ENCODE measurements around the gene LPO.

Gene LPO

GRCh38 chr17:58291246-58291645, 52.9 kb downstream of the LPO start:
- H3K4me3 ChIP-seq (ENCODE audit: low read length): no peak overlapping the region
- no peaks in the 10 kb centered on the region for H3K79me2 ChIP-seq (ENCODE audit: low read length)
- H3K4me1 ChIP-seq (ENCODE audit: low read length): peaks cover 4% of the 10 kb centered on the region; the same call in 1 of the 2 replicates
- no peaks in the 10 kb centered on the region for H3K9me3 ChIP-seq (ENCODE audit: insufficient read depth, low read length)
- H2AFZ ChIP-seq (ENCODE audit: low read depth, low read length): no peak overlapping the region
- no peak overlapping the region for H3K27ac ChIP-seq (ENCODE audit: low read length)
- H3K36me3 ChIP-seq (replicated peaks; ENCODE audit: low read depth, low read length): no peaks in the 10 kb centered on the region
- H4K20me1 ChIP-seq (ENCODE audit: insufficient read depth, low read length): no peaks in the 10 kb centered on the region
- H3K4me2 ChIP-seq (ENCODE audit: low read length): no peak overlapping the region
- H3K9ac ChIP-seq (ENCODE audit: low read length): no peak overlapping the region
- H3K27me3 ChIP-seq (ENCODE audit: low read depth, low read length): peaks cover 56% of the 10 kb centered on the region
- TF ChIP-seq, protein P1, sequence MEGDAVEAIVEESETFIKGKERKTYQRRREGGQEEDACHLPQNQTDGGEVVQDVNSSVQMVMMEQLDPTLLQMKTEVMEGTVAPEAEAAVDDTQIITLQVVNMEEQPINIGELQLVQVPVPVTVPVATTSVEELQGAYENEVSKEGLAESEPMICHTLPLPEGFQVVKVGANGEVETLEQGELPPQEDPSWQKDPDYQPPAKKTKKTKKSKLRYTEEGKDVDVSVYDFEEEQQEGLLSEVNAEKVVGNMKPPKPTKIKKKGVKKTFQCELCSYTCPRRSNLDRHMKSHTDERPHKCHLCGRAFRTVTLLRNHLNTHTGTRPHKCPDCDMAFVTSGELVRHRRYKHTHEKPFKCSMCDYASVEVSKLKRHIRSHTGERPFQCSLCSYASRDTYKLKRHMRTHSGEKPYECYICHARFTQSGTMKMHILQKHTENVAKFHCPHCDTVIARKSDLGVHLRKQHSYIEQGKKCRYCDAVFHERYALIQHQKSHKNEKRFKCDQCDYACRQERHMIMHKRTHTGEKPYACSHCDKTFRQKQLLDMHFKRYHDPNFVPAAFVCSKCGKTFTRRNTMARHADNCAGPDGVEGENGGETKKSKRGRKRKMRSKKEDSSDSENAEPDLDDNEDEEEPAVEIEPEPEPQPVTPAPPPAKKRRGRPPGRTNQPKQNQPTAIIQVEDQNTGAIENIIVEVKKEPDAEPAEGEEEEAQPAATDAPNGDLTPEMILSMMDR (IDR thresholded peaks at IDR 0.05; ENCODE audit: low read depth, low read length): no peak
- no peak for TF ChIP-seq EZH2phosphoT487 (IDR thresholded peaks at IDR 0.05; ENCODE audit: low read depth)

GRCh38 chr17:58294034-58294433, 55.6 kb downstream of the LPO start:
- H3K9me3 ChIP-seq (ENCODE audit: insufficient read depth, low read length): no peaks in the 10 kb centered on the region
- H3K4me2 ChIP-seq (ENCODE audit: low read length): no peak overlapping the region
- no peak overlapping the region for H3K4me3 ChIP-seq (ENCODE audit: low read length)
- H3K4me1 ChIP-seq (ENCODE audit: low read length): no peaks in the 10 kb centered on the region
- no peak overlapping the region for H3K27ac ChIP-seq (ENCODE audit: low read length)
- no peaks in the 10 kb centered on the region for H4K20me1 ChIP-seq (ENCODE audit: insufficient read depth, low read length)
- H3K79me2 ChIP-seq (ENCODE audit: low read length): no peaks in the 10 kb centered on the region
- peaks cover 59% of the 10 kb centered on the region for H3K27me3 ChIP-seq (ENCODE audit: low read depth, low read length)
- no peak overlapping the region for H2AFZ ChIP-seq (ENCODE audit: low read depth, low read length)
- TF ChIP-seq, protein P1 (IDR thresholded peaks at IDR 0.05; ENCODE audit: low read depth, low read length): no peak
- no peak for TF ChIP-seq EZH2phosphoT487 (IDR thresholded peaks at IDR 0.05; ENCODE audit: low read depth)
- no peak overlapping the region for H3K9ac ChIP-seq (ENCODE audit: low read length)
- no peaks in the 10 kb centered on the region for H3K36me3 ChIP-seq (replicated peaks; ENCODE audit: low read depth, low read length)

DNA sequence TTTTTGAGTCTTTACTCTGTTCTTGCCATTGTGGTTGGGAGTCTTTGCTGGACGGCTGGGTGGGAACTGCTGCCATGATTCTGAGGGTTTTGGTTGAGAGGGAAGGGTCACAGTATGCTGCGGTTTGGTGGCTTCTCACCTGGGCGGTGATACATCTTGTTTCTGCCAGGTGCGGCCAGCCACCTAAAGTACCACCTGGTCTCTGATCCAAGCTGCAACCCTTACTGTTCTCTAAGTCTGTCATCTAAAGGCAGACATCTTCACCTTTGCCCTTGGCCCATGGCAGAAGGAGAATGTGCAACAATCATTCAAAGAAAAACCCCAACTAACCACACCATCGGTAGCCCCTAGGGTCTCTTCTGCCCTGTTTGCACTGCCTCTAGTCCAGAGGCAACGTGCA, 62.0 kb downstream of the LPO start:
- no peak overlapping the region for H3K27ac ChIP-seq (ENCODE audit: low read length)
- peaks cover 3% of the 10 kb centered on the region for H3K36me3 ChIP-seq (replicated peaks; ENCODE audit: low read depth, low read length)
- no peak overlapping the region for H3K4me2 ChIP-seq (ENCODE audit: low read length)
- no peak overlapping the region for H2AFZ ChIP-seq (ENCODE audit: low read depth, low read length)
- peaks cover 7% of the 10 kb centered on the region for H3K4me1 ChIP-seq (ENCODE audit: low read length)
- no peaks in the 10 kb centered on the region for H3K79me2 ChIP-seq (ENCODE audit: low read length)
- peaks cover 11% of the 10 kb centered on the region; the same call in 1 of the 2 replicates for H3K27me3 ChIP-seq (ENCODE audit: low read depth, low read length)
- H4K20me1 ChIP-seq (ENCODE audit: insufficient read depth, low read length): no peaks in the 10 kb centered on the region
- no peak overlapping the region for H3K9ac ChIP-seq (ENCODE audit: low read length)
- no peak for TF ChIP-seq EZH2phosphoT487 (IDR thresholded peaks at IDR 0.05; ENCODE audit: low read depth)
- TF ChIP-seq, protein P1 (IDR thresholded peaks at IDR 0.05; ENCODE audit: low read depth, low read length): no peak
- no peak overlapping the region for H3K4me3 ChIP-seq (ENCODE audit: low read length)
- H3K9me3 ChIP-seq (ENCODE audit: insufficient read depth, low read length): no peaks in the 10 kb centered on the region

DNA sequence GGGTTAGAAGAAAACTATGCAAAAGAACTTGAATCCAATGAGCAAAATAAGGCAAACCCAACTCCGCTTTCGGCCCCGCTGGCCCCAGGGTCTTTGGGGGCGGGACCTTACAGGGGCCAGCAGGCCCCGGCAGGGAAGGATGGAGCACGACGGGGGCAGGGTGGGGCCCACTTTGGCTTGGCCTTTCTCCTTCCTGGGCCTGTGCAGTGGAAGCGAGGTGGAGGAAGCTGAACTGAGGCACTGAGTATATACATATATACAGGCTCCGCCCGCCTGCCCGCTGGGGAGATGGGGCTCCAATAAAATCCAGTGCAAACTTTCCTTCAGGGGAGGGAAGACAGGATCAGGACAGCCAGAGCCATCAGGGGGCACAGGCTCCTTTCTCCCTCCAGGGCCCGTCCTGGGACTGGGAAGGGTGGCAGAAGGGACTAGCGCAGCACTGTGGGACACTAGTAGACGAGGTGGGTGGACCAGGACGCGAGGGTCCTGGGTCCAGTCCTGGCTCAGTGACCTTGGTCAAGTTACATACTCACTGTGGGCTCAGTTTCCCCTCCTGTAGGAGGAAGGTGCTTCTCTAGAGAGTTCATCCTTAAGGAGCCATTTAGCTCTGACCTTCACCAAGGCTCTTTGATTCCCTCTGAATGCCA, 63.2 kb downstream of the LPO start:
- TF ChIP-seq, protein P1 (IDR thresholded peaks at IDR 0.05; ENCODE audit: low read depth, low read length): no peak
- TF ChIP-seq EZH2phosphoT487 (IDR thresholded peaks at IDR 0.05; ENCODE audit: low read depth): no peak
- H3K9me3 ChIP-seq (ENCODE audit: insufficient read depth, low read length): no peaks in the 10 kb centered on the region
- H2AFZ ChIP-seq (ENCODE audit: low read depth, low read length): no peak overlapping the region
- H3K4me1 ChIP-seq (ENCODE audit: low read length): peaks cover 7% of the 10 kb centered on the region
- peaks cover 11% of the 10 kb centered on the region; the same call in 1 of the 2 replicates for H3K27me3 ChIP-seq (ENCODE audit: low read depth, low read length)
- H3K36me3 ChIP-seq (replicated peaks; ENCODE audit: low read depth, low read length): peaks cover 3% of the 10 kb centered on the region
- no peak overlapping the region for H3K9ac ChIP-seq (ENCODE audit: low read length)
- H3K4me2 ChIP-seq (ENCODE audit: low read length): no peak overlapping the region
- H3K79me2 ChIP-seq (ENCODE audit: low read length): no peaks in the 10 kb centered on the region
- no peak overlapping the region for H3K4me3 ChIP-seq (ENCODE audit: low read length)
- H4K20me1 ChIP-seq (ENCODE audit: insufficient read depth, low read length): no peaks in the 10 kb centered on the region
- no peak overlapping the region for H3K27ac ChIP-seq (ENCODE audit: low read length)
